ENCODE measurements around the gene OSM.

DNA sequence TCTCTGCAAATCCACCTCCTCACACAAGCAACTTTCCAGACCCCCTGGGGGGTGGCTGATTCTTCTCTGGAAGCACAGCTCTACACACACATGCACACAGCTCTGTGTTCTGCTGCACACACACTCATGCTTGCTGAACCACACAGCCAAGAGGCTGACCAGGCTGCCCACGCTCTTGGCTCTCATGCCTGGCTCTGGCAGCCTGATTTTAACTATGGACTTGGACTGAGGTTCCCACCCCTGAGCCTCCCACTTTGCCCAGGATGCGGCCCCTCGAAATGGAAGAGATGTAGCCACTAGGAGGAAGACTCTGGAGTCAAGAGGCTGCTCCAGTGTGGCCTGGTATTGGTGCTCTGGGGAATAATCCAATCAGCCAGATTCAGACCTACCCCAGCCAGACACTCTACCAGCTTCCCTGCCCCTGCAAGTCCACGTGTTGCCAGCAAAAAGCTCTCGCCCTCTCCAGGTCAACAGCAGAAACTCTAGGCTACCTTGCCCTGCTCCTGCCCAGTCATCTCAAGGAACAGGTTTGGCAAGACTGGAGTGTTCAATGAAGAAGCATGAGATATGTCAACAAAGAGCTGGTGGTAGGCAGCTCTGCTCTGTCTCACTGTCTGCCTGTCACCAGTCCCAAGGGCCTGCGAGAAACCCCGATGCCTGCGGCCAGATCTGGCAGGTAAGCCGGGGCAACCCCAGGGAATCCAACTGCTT lies 31.5 kb upstream of the OSM start:
- TF ChIP-seq POLR2AphosphoS5 (IDR thresholded peaks at IDR 0.05), result peak in 2 of 3 donors; percentile 36 to 56
- TF ChIP-seq, protein P1, sequence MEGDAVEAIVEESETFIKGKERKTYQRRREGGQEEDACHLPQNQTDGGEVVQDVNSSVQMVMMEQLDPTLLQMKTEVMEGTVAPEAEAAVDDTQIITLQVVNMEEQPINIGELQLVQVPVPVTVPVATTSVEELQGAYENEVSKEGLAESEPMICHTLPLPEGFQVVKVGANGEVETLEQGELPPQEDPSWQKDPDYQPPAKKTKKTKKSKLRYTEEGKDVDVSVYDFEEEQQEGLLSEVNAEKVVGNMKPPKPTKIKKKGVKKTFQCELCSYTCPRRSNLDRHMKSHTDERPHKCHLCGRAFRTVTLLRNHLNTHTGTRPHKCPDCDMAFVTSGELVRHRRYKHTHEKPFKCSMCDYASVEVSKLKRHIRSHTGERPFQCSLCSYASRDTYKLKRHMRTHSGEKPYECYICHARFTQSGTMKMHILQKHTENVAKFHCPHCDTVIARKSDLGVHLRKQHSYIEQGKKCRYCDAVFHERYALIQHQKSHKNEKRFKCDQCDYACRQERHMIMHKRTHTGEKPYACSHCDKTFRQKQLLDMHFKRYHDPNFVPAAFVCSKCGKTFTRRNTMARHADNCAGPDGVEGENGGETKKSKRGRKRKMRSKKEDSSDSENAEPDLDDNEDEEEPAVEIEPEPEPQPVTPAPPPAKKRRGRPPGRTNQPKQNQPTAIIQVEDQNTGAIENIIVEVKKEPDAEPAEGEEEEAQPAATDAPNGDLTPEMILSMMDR (IDR thresholded peaks at IDR 0.05), result peak; percentile 15 to 55 (median 31)
- TF ChIP-seq POLR2A (IDR thresholded peaks at IDR 0.05), result no peak
